ENCODE results near the gene DTD1. TPM values are rescaled to one million over a fixed set of nuclear protein-coding genes. Genes with fewer than 3 reads are reported as not detected.

Gene DTD1
- total RNA-seq, 3 donors from 2014 or later: 10.9 to 18.1 (median 14.1) TPM

GRCh38 chr20:18671203-18671710, 83.4 kb downstream of the DTD1 start:
- no peak for TF ChIP-seq CTCF (IDR thresholded peaks at IDR 0.05)
- H3K4me3 ChIP-seq: no peak overlapping the region
- no peaks in the 10 kb centered on the region for H3K9me3 ChIP-seq
- H3K4me1 ChIP-seq (ENCODE audit: low read depth): no peaks in the 10 kb centered on the region
- H3K36me3 ChIP-seq (ENCODE audit: low read depth): no peaks in the 10 kb centered on the region
- no peak for DNase-seq
- ATAC-seq: no peak
- intact Hi-C loops (cut with DNase I, micrococcal nuclease): no loop called here

GRCh38 chr20:18672834-18673233, 85.0 kb downstream of the DTD1 start:
- Histone ChIP-seq H3K4me3 (no peak overlapping the region), H3K4me1 (ENCODE audit: low read depth) (no peaks in the 10 kb centered on the region), H3K9me3 (no peaks in the 10 kb centered on the region), H3K36me3 (ENCODE audit: low read depth) (no peaks in the 10 kb centered on the region)
- no peak for TF ChIP-seq CTCF (IDR thresholded peaks at IDR 0.05)
- no peak for ATAC-seq
- no peak for DNase-seq
- intact Hi-C loops (cut with DNase I, micrococcal nuclease): no loop called here

GRCh38 chr20:18676396-18676795, 88.5 kb downstream of the DTD1 start:
- Histone ChIP-seq H3K4me1 (ENCODE audit: low read depth) (no peaks in the 10 kb centered on the region), H3K4me3 (no peak overlapping the region), H3K9me3 (no peaks in the 10 kb centered on the region), H3K36me3 (ENCODE audit: low read depth) (no peaks in the 10 kb centered on the region)
- intact Hi-C loops (cut with DNase I, micrococcal nuclease): no loop called here
- TF ChIP-seq CTCF (IDR thresholded peaks at IDR 0.05): no peak
- DNase-seq: no peak
- ATAC-seq: no peak

GRCh38 chr20:18677126-18677525, 89.3 kb downstream of the DTD1 start:
- Histone ChIP-seq H3K4me3 (no peak overlapping the region), H3K9me3 (no peaks in the 10 kb centered on the region), H3K36me3 (ENCODE audit: low read depth) (no peaks in the 10 kb centered on the region), H3K4me1 (ENCODE audit: low read depth) (no peaks in the 10 kb centered on the region)
- no peak for DNase-seq
- intact Hi-C loops (cut with DNase I, micrococcal nuclease): no loop called here
- no peak for ATAC-seq
- no peak for TF ChIP-seq CTCF (IDR thresholded peaks at IDR 0.05)

GRCh38 chr20:18678549-18679419, 90.9 kb downstream of the DTD1 start:
- no peak for TF ChIP-seq CTCF (IDR thresholded peaks at IDR 0.05)
- Histone ChIP-seq H3K4me1 (ENCODE audit: low read depth) (no peaks in the 10 kb centered on the region), H3K4me3 (no peak overlapping the region), H3K36me3 (ENCODE audit: low read depth) (no peaks in the 10 kb centered on the region), H3K9me3 (no peaks in the 10 kb centered on the region)
- intact Hi-C loops (cut with DNase I, micrococcal nuclease): no loop called here
- DNase-seq (no peak), ATAC-seq (peak; percentile 69)

All from mucosa of descending colon (tissue), 3 donors.